HUDEP-2 (cell line): ENCODE data around the gene SF1.

Source experiments
- DNase-seq, 76 experiments: peaks; one replicate each; lab custom pipeline; 2025; ENCODE audit not compliant: unreplicated experiment in 76 of 76; lab: John Stamatoyannopoulos, UW

The SF1 gene

DNA sequence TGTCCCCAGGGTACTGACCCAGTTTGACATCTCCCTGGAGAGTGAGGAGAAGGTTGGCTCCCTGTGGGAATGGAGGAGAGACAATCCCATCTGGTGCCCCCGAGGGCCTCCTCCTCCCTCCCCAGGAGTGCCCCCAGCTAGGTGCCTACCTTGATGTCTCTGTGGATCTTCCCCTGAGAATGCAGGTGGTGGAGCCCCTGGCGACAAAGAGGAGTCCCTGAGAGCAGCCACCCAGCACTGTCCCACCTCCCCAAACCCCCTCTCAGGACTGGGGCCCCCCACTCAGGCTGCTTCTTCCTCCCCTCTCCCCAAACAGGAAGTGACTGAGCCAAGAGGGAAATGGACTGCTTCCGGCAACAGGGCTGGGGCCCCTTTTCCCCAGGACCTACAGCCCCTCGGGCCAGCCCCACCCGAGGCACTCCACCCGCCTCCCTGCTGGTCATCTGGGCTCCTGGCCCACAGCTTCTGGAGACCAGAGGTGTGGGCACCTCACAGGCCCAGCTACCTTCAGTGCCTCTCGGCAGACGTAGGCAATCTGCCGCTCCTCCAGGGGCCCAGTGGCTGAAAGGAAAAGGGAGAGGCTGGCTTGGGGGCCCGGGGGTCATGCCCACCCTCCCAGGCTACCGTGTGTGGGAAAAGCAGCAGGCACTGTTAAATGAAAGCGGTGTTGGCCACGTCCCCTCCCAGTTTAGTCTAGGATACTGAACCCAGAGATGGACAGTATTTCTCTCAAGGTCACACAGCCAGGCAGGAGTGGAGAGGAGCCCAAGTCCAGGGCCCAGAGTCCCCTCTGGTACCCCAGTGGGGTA, 23.4 kb upstream of the SF1 start:
- no peak for DNase-seq

DNA sequence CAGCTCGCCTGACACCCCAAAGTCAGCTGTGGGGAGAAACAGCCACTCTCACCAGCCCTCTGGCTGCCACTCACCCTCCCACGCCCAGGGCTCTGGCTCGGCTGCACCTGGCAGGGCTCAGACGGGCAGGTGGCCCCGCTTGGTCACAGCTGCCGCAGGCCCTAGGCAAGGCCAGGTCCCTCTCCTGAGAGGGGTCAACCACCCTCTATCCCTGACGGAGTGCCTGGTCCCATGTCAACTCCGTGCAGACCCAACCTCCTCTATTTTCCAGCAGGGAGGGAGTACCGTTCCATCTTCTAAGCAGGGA, 22.8 kb upstream of the SF1 start:
- DNase-seq = no peak

- no peak for DNase-seq
Measured at GRCh38 chr11:64800303-64801157, 22.2 kb upstream of the SF1 start.

- DNase-seq = no peak
Measured at GRCh38 chr11:64799623-64800302, 21.4 kb upstream of the SF1 start.

DNA sequence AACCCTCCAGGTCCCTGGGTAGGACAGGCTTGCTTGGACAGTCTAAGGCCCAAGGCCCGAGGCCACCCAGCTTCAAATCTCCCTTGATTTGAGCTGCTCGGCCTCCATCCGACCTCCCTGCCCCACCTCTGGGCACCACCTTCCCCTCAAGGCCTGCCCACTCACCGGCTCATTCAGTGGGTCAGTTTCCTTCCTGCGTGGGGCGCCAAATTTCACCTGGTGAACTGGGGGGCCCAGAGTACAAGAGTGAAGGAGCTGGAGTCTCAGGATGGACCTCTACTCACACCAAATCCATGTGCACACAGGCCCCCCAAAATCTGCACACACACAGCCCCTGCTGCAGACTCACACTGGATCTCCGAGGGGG, 20.9 kb upstream of the SF1 start:
- DNase-seq = no peak

GRCh38 chr11:64796757-64797541, 18.6 kb upstream of the SF1 start:
- no peak for DNase-seq

DNA sequence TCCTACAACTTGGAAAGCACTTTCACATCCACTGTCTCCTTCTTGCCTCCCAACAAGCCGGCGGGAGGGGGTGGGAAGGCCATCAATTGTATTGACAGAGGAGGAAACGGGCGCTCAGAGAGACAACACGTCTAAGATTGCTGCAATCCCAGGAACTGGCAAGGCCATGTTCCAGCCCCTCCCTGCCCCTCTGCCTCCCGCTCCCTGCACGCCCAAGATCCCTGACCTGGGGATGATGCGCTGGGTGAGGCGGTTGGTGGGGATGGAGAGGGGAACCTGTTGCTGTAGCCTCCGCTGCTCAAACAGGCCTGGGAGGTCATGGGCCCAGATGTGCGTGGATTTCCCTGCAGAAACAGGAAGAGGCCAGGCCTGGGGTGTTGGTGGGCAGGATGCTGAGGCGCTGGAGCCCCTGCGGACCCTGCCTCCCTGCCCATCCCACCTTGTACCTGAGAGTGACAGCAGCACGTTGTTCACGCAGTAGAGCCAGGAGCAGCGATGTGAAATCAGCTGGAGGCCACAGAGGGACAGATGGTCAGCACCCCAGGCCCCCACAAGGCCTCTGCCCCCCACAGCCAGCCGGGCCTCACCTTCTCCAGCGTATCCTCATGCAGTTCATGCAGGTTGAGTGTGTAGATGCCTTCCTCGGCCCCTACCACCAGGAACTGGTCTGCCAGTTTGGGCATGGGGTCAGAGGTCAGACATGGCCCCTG, 17.9 kb upstream of the SF1 start:
- no peak for DNase-seq

GRCh38 chr11:64794526-64794925, 16.2 kb upstream of the SF1 start:
- no peak for DNase-seq

- DNase-seq = no peak
Measured at GRCh38 chr11:64793271-64794160, 15.2 kb upstream of the SF1 start.

DNA sequence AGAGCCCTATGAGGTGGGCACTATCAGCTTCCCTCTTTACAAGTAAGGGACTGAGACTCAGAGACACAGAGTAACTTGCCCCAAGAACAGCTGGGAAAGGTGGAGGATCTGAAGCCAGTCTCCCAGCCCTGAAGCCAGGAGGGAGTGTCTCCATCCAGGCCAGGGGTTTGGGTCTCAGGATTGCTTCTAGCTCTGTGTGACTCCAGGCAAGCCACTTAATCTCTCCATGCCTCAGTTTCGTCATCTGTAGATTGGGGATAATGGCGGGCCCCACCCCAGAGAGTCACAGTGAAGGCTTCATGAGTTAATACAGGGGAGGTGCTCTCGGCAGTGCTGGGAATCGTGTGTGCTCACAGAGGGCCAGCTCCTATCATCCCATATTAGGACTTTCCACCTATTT, 14.1 kb upstream of the SF1 start:
- DNase-seq = no peak

DNA sequence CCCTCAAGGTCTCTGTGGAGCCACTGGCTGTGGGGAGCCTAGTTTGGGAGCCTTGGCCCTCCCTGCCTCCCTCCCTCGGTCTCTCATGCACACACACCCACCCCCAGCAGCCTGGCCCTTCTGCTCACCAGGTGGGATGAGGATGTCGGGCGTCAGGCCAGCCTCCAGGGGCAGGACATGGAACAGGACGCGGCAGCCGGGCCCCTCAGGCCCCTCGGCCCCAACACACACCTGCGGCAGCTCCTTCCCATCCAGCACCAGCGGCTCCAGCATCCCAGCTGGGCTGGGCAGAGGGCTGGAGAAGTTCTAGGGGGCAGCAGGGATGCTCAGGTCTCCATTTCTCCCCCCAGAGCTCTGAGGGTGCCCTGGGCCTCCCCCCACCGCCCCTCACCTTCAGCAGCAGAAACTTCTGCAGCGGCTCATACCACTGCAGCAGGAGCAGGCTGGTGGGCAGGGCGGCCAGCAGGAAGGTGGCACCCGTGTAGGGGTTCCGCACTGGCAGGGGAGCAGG, 13.5 kb upstream of the SF1 start:
- DNase-seq = no peak

DNA sequence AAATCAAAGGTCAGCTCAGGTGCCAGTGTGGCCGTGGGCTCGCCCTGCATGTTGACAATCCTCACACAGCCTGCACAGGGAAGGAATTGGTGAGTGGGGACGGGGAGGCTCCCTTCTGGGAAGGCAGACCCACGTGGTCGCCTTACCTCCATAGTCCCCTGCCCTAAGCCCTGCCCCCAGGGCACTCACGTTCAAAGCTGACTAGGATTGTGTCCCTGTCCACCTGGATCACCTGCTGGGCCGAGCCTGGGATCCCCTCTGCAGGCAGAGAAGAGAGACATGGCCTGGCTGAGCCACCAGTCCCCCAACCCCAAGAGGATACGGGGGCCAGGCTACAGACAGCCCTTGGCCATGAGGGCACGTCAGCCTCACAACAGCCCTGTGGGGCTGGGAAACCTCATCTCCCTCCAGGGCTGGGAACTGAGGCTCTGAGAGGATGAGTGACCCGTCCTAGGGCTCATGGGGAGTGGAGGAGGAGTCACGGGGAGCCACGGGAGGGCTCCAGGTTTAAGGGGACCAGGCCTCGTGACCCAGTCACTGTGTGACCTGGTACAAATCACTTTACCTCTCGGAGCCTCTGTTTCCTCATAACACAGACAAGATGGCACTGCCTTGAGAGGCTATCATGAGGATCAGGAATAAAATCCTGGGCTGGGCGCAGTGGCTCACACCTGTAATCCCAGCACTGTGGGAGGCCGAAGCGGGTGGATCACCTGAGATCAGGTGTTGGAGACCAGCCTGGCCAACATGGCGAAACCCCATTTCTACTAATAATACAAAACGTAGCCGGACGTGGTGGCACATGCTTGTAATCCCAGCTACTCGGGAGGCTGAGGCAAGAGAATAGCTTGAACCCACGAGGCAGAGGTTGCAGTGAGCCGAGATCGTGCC, 12.1 kb upstream of the SF1 start:
- no peak for DNase-seq

- no peak for DNase-seq
Measured at GRCh38 chr11:64789331-64790204, 11.2 kb upstream of the SF1 start.

- no peak for DNase-seq
Measured at GRCh38 chr11:64788321-64789215, 10.2 kb upstream of the SF1 start.

DNA sequence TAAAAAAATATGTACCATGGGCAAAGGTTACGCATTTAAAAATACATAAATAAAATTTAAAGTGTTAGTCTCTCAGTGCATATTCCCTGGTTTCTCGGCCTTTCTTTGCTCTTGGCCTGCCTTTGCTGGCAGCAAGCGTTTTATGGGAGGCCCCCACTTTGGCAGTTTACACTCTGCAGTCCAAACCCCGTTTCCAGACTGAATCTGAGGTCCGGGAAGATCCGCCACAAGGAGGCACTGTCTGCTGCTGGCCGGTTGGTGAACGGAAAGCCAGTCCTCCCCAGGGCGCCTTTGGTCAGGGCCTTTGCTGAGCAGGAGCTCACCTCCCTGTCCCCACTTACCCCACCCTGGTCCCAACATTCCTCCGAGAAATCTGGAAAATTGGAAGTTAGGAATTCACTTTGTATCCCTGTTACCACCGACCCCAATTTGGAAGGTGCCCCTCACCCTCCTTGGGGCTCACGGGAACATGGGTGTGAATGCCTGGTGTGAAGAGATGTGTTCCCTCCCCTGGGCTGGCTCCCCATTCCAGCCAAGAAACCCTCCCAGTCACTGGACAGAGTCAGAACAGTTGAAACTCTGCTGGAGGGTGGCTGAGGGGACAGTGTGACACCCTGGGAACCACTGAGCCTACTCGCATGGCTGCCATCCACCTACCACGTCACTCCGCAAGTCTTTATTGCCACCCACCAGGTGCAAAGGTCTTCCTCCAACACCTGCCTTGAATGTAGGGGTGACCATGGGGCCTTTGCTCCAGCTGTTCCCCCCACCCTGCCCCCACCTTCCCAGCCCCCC, 9.4 kb upstream of the SF1 start:
- peak in 60 of 76 experiments; percentile 4 to 78 (median 40) for DNase-seq
